ENCODE data around the gene RAB24. TPM values are rescaled to one million over a fixed set of nuclear protein-coding genes. Genes with fewer than 3 reads are reported as not detected.
"Not testable (repeated sequence)": the region's sequence is repeated elsewhere in the genome, so short reads cannot be mapped to it uniquely, and the experiment has no call there.

The RAB24 gene
- total and polyA plus RNA-seq, 2 experiments from 2014 or later: 27.1 to 27.7 TPM

DNA sequence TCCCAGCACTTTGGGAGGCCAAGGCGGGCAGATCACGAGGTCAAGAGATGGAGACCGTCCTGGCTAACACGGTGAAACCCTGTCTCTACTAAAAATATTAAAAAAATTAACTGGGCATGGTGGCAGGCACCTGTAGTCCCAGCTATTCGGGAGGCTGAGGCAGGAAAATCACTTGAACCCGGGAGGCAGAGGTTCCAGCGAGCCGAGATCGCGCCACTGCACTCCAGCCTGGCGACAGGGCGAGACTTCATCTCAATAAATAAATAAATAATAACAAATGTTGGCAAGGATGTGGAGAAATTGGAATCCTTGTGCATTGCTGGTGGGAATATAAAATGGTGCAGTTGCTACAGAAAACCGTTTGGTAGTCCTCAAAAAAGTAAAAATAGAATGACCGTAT, 39.5 kb upstream of the RAB24 start:
- not testable (repeated sequence) for H3K36me3 ChIP-seq (ENCODE audit: insufficient read depth); H3K9me3 Mint-ChIP-seq

DNA sequence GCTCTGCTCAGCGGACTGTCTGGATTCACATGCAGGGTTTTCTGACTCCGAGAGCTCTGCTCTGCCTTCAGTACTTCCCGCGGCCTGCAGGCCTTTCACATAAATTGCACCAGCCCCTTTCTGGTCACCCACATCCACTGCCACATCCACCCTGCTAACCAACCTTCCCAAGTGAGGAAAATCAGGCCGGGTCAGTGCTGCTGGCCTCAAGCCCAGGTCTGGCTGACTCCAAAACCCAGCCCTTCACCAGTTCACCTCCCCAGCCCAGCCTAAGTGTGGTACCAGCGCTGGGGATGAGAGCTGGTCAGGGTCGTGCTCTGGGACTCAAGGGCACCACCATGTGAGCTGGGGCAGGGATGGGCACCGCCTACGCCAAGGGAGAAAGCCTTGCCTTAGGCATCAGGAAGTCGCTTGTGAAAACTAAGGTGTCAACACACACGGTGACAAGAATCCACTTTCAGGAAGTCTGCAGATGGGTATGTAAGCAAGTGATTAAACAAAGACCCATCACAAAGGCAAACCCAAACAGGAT, 35.7 kb upstream of the RAB24 start:
- peaks cover 11% of the 10 kb centered on the region for H3K27me3 Mint-ChIP-seq (ENCODE audit: insufficient read depth, low read depth, poor library complexity)
- H4K20me1 ChIP-seq (replicated peaks; ENCODE audit: insufficient read depth): peaks cover 10% of the 10 kb centered on the region
- no peaks in the 10 kb centered on the region for H3K27me3 ChIP-seq (ENCODE audit: insufficient read depth)
- peaks cover 44% of the 10 kb centered on the region for H3K79me2 ChIP-seq (replicated peaks; ENCODE audit: insufficient read depth)
- no peaks in the 10 kb centered on the region for H3K9me3 Mint-ChIP-seq
- no peak overlapping the region for H3K4me3 Mint-ChIP-seq
- peaks cover 54% of the 10 kb centered on the region for H3K36me3 Mint-ChIP-seq (ENCODE audit: low read depth)
- no peak overlapping the region for H3K4me2 ChIP-seq
- H3K4me3 ChIP-seq: no peak overlapping the region
- no peaks in the 10 kb centered on the region for H3F3A ChIP-seq (replicated peaks; ENCODE audit: low read depth)
- H2AFZ ChIP-seq: no peak overlapping the region
- peaks cover under 1% of the 10 kb centered on the region; the same call in 1 of the 2 replicates for H3K36me3 ChIP-seq (ENCODE audit: insufficient read depth)
- ATAC-seq: no peak
- no peak overlapping the region for H3K27ac ChIP-seq (ENCODE audit: low read depth)
- no peaks in the 10 kb centered on the region; the same call in 1 of the 2 replicates for H3K4me1 ChIP-seq (ENCODE audit: insufficient read depth)
- no peak for DNase-seq (ENCODE audit: low spot score)
- H3K9me2 ChIP-seq (ENCODE audit: insufficient read depth): no peaks in the 10 kb centered on the region
- H3K27ac Mint-ChIP-seq: peak overlapping the region; percentile 43; the same call in 1 of the 2 replicates
- H3K4me1 Mint-ChIP-seq: peaks cover 23% of the 10 kb centered on the region
- TF ChIP-seq STAT1 (IDR thresholded peaks at IDR 0.05; ENCODE audit: unreplicated experiment) (no peak), CREB1 (CRISPR knock-in tag; IDR thresholded peaks at IDR 0.05; ENCODE audit: low read depth) (no peak), ETS1 (IDR thresholded peaks at IDR 0.05) (no peak), JUNB (IDR thresholded peaks at IDR 0.05; ENCODE audit: unreplicated experiment) (no peak), EZH2phosphoT487 (IDR thresholded peaks at IDR 0.05; ENCODE audit: unreplicated experiment) (no peak), ZNF114 (CRISPR knock-in tag; IDR thresholded peaks at IDR 0.05) (no peak), NANOG (IDR thresholded peaks at IDR 0.05; ENCODE audit: borderline replicate concordance) (no peak)
- TF ChIP-seq, protein P1, sequence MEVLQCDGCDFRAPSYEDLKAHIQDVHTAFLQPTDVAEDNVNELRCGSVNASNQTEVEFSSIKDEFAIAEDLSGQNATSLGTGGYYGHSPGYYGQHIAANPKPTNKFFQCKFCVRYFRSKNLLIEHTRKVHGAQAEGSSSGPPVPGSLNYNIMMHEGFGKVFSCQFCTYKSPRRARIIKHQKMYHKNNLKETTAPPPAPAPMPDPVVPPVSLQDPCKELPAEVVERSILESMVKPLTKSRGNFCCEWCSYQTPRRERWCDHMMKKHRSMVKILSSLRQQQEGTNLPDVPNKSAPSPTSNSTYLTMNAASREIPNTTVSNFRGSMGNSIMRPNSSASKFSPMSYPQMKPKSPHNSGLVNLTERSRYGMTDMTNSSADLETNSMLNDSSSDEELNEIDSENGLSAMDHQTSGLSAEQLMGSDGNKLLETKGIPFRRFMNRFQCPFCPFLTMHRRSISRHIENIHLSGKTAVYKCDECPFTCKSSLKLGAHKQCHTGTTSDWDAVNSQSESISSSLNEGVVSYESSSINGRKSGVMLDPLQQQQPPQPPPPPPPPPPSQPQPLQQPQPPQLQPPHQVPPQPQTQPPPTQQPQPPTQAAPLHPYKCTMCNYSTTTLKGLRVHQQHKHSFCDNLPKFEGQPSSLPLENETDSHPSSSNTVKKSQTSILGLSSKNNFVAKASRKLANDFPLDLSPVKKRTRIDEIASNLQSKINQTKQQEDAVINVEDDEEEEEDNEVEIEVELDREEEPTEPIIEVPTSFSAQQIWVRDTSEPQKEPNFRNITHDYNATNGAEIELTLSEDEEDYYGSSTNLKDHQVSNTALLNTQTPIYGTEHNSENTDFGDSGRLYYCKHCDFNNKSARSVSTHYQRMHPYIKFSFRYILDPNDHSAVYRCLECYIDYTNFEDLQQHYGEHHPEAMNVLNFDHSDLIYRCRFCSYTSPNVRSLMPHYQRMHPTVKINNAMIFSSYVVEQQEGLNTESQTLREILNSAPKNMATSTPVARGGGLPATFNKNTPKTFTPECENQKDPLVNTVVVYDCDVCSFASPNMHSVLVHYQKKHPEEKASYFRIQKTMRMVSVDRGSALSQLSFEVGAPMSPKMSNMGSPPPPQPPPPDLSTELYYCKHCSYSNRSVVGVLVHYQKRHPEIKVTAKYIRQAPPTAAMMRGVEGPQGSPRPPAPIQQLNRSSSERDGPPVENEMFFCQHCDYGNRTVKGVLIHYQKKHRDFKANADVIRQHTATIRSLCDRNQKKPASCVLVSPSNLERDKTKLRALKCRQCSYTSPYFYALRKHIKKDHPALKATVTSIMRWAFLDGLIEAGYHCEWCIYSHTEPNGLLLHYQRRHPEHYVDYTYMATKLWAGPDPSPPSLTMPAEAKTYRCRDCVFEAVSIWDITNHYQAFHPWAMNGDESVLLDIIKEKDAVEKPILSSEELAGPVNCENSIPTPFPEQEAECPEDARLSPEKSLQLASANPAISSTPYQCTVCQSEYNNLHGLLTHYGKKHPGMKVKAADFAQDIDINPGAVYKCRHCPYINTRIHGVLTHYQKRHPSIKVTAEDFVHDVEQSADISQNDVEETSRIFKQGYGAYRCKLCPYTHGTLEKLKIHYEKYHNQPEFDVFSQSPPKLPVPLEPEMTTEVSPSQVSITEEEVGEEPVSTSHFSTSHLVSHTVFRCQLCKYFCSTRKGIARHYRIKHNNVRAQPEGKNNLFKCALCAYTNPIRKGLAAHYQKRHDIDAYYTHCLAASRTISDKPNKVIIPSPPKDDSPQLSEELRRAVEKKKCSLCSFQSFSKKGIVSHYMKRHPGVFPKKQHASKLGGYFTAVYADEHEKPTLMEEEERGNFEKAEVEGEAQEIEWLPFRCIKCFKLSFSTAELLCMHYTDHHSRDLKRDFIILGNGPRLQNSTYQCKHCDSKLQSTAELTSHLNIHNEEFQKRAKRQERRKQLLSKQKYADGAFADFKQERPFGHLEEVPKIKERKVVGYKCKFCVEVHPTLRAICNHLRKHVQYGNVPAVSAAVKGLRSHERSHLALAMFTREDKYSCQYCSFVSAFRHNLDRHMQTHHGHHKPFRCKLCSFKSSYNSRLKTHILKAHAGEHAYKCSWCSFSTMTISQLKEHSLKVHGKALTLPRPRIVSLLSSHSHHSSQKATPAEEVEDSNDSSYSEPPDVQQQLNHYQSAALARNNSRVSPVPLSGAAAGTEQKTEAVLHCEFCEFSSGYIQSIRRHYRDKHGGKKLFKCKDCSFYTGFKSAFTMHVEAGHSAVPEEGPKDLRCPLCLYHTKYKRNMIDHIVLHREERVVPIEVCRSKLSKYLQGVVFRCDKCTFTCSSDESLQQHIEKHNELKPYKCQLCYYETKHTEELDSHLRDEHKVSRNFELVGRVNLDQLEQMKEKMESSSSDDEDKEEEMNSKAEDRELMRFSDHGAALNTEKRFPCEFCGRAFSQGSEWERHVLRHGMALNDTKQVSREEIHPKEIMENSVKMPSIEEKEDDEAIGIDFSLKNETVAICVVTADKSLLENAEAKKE (CRISPR knock-in tag; IDR thresholded peaks at IDR 0.05): no peak
- TF ChIP-seq, protein P2, sequence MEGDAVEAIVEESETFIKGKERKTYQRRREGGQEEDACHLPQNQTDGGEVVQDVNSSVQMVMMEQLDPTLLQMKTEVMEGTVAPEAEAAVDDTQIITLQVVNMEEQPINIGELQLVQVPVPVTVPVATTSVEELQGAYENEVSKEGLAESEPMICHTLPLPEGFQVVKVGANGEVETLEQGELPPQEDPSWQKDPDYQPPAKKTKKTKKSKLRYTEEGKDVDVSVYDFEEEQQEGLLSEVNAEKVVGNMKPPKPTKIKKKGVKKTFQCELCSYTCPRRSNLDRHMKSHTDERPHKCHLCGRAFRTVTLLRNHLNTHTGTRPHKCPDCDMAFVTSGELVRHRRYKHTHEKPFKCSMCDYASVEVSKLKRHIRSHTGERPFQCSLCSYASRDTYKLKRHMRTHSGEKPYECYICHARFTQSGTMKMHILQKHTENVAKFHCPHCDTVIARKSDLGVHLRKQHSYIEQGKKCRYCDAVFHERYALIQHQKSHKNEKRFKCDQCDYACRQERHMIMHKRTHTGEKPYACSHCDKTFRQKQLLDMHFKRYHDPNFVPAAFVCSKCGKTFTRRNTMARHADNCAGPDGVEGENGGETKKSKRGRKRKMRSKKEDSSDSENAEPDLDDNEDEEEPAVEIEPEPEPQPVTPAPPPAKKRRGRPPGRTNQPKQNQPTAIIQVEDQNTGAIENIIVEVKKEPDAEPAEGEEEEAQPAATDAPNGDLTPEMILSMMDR (conservative IDR thresholded peaks at IDR 0.05; ENCODE audit: low read depth in 2 of 2): no peak

More for the DNA sequence above, 39.5 kb upstream of the RAB24 start:
- H3K9me2 ChIP-seq (ENCODE audit: insufficient read depth); H3K27ac Mint-ChIP-seq; H3K4me2 ChIP-seq; H3K4me3 ChIP-seq; H3K27ac ChIP-seq (ENCODE audit: low read depth); H3K27me3 ChIP-seq (ENCODE audit: insufficient read depth); H2AFZ ChIP-seq; H3K4me3 Mint-ChIP-seq; DNase-seq (ENCODE audit: low spot score); H3F3A ChIP-seq (replicated peaks; ENCODE audit: low read depth); ATAC-seq; H3K4me1 Mint-ChIP-seq; H3K4me1 ChIP-seq (ENCODE audit: insufficient read depth); H3K27me3 Mint-ChIP-seq (ENCODE audit: insufficient read depth, low read depth, poor library complexity): not testable (repeated sequence)
- Histone ChIP-seq H3K79me2 (replicated peaks; ENCODE audit: insufficient read depth) (peaks cover 79% of the 10 kb centered on the region), H4K20me1 (replicated peaks; ENCODE audit: insufficient read depth) (peaks cover 29% of the 10 kb centered on the region)
- peaks cover 34% of the 10 kb centered on the region for H3K36me3 Mint-ChIP-seq (ENCODE audit: low read depth)

Measured in GM23338 (cell line).